ENCODE measurements around the gene ARHGEF19.

Gene ARHGEF19

DNA sequence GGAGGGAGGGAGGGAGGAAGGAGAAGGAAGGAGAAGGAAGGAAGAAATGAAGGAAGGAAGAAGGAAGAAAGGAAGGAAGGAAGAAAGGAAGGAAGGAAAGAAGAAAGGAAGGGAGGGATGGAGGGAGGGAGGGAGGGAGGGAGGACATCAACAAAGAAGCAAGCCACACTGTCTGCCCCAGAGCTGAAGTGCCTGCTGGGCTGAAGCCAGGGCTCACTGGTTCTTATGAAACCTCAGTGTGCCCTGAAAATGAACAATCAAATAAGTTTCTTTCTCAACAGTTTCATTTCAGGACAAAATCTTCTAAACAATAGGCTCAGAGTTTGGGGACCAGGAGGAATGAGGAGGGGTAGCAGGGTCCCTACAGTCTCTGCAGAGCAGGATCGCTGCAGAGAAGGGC, 21.1 kb downstream of the ARHGEF19 start:
- DNase-seq (ENCODE audit: low read depth, low spot score), result no peak
- no CpG with 5 or more reads among the region's 1 CpG for WGBS (ENCODE audit: insufficient coverage, insufficient read length)
- H3K27ac ChIP-seq (ENCODE audit: low read length), result no peak overlapping the region
- no peak overlapping the region for H3K4me3 ChIP-seq (ENCODE audit: low read length)
- H3K9me3 ChIP-seq (ENCODE audit: control insufficient read depth, insufficient read depth, low read length), result no peaks in the 10 kb centered on the region
- H3K4me1 ChIP-seq (ENCODE audit: control insufficient read depth, insufficient read depth, low read length), result no peaks in the 10 kb centered on the region
- H3K27me3 ChIP-seq (ENCODE audit: control insufficient read depth, insufficient read depth, low read length), result no peaks in the 10 kb centered on the region
- no peaks in the 10 kb centered on the region for H3K36me3 ChIP-seq (ENCODE audit: control insufficient read depth, insufficient read depth, low read length)

DNA sequence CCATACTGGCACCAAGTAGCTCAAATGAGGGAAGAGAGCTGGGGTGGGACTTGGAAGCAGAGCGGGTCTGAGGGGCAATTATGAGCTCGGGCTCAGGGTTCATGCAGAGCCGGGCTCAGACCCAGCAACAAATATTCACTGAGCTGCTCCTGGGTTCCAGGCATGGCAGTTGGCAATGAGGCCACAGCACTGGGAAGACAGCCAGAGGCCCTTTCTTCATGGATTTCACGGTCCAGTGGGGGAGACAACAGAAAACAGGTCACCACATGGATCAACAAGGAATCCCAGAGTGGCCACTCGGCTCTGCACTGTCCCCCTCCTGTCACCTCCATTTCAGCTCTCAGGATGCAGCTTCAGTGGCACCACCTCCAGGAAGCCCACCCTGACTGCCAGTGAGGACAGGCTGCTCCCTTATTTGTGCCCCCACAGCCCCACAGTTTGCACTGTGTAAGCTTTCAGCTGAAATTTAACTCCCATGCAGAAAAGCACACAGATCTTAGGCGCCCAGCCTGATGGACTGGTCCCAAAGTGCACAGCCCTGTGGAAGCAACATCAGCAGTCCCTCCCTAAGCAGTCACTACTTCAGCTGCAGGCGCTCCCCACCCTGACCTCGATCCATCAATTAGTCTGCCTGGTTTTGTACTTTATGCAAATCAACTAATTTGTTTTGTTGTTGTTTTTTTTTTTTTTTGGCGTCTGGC, 22.4 kb downstream of the ARHGEF19 start:
- no peaks in the 10 kb centered on the region for H3K36me3 ChIP-seq (ENCODE audit: control insufficient read depth, insufficient read depth, low read length)
- no peak for DNase-seq (ENCODE audit: low read depth, low spot score)
- H3K27me3 ChIP-seq (ENCODE audit: control insufficient read depth, insufficient read depth, low read length), result no peaks in the 10 kb centered on the region
- H3K9me3 ChIP-seq (ENCODE audit: control insufficient read depth, insufficient read depth, low read length), result no peaks in the 10 kb centered on the region
- WGBS (ENCODE audit: insufficient coverage, insufficient read length), result no CpG with 5 or more reads among the region's 9 CpGs
- H3K4me3 ChIP-seq (ENCODE audit: low read length), result no peak overlapping the region
- no peak overlapping the region for H3K27ac ChIP-seq (ENCODE audit: low read length)
- no peaks in the 10 kb centered on the region for H3K4me1 ChIP-seq (ENCODE audit: control insufficient read depth, insufficient read depth, low read length)

DNA sequence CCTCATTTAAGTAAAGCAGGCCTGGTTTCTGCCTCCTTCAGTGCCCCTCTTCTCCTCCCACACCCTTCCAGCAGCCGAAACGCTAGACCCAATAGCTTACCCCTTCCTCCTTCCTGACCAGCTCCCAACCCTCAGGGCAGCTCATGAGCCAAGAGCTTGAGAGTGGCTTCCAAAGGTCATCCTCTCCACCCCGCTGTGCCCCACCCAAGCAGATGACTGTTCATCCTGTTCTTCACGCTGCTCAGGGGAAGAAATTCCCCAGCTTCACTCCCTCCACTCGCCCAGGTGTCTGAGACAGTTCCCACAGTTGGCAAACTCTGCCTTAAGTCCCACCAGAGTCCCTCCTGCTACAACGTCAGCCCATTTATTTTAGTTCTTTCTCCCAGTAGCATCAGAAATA, 23.4 kb downstream of the ARHGEF19 start:
- H3K4me3 ChIP-seq (ENCODE audit: low read length), result no peak overlapping the region
- H3K9me3 ChIP-seq (ENCODE audit: control insufficient read depth, insufficient read depth, low read length), result no peaks in the 10 kb centered on the region
- H3K27ac ChIP-seq (ENCODE audit: low read length), result no peak overlapping the region
- no peaks in the 10 kb centered on the region for H3K4me1 ChIP-seq (ENCODE audit: control insufficient read depth, insufficient read depth, low read length)
- no peaks in the 10 kb centered on the region for H3K27me3 ChIP-seq (ENCODE audit: control insufficient read depth, insufficient read depth, low read length)
- H3K36me3 ChIP-seq (ENCODE audit: control insufficient read depth, insufficient read depth, low read length), result no peaks in the 10 kb centered on the region
- WGBS (ENCODE audit: insufficient coverage, insufficient read length), result no CpG with 5 or more reads among the region's 6 CpGs
- no peak for DNase-seq (ENCODE audit: low read depth, low spot score)

DNA sequence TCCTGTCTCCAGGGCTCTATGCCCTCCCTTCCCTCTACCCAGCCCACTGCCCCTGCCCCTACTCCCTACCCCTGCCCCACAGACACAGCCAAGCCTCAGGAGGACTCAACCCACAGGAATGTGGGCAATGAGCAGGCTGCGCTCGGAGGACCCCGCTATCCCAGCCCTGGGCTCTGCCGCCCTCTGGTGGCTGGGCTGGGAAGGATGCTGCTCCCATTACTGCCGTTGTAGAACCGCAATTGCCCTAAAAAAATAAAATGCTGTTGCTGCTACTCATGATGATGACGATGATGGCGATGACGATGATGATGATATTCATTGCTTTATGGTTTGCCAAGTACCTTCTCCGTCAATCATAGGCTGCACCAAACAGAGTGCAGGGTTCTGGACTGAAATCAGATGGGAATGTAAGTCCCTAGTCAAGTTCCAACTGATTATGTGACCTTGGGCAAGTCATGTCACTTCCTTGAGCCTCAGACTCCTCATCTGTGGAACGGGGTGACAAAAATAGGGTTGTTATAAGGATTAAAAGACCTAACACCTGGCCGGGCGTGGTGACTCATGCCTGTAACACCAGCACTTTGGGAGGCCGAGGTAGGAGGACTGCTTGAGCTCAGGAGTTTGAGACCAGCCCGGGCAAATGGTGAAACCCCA, 24.6 kb downstream of the ARHGEF19 start:
- no peaks in the 10 kb centered on the region for H3K27me3 ChIP-seq (ENCODE audit: control insufficient read depth, insufficient read depth, low read length)
- no CpG with 5 or more reads among the region's 15 CpGs for WGBS (ENCODE audit: insufficient coverage, insufficient read length)
- DNase-seq (ENCODE audit: low read depth, low spot score), result no peak
- no peaks in the 10 kb centered on the region for H3K36me3 ChIP-seq (ENCODE audit: control insufficient read depth, insufficient read depth, low read length)
- H3K4me1 ChIP-seq (ENCODE audit: control insufficient read depth, insufficient read depth, low read length), result no peaks in the 10 kb centered on the region
- no peak overlapping the region for H3K27ac ChIP-seq (ENCODE audit: low read length)
- H3K9me3 ChIP-seq (ENCODE audit: control insufficient read depth, insufficient read depth, low read length), result no peaks in the 10 kb centered on the region
- no peak overlapping the region for H3K4me3 ChIP-seq (ENCODE audit: low read length)

DNA sequence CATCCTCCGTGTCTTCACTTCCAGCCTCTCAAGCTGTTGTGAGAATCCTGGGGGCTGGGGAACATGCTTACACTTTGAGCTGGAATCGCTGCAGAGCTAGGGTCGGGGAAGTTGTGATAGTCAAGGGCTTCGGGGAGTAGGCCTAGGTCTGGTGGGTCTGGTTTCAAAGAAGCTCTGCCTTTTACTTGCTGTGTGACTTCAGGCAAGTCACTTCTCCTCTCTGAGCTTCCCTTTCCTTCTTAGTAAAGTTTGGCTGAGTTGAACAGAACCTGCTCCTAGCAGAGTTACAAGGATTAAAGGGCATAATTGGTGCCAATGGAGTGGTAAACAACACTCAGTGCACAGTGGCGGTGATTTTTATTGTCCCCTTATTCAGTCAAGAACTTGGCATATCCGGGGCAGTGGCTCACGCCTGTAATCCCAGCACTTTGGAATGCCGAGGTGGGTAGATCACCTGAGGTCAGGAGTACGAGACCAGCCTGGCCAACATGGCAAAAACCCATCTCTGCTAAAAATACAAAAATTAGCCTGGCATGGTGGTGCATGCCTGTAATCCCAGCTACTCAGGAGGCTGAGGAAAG, 25.7 kb downstream of the ARHGEF19 start:
- Histone ChIP-seq H3K27ac (ENCODE audit: low read length) (no peak overlapping the region), H3K27me3 (ENCODE audit: control insufficient read depth, insufficient read depth, low read length) (no peaks in the 10 kb centered on the region), H3K36me3 (ENCODE audit: control insufficient read depth, insufficient read depth, low read length) (no peaks in the 10 kb centered on the region), H3K9me3 (ENCODE audit: control insufficient read depth, insufficient read depth, low read length) (no peaks in the 10 kb centered on the region), H3K4me3 (ENCODE audit: low read length) (no peak overlapping the region), H3K4me1 (ENCODE audit: control insufficient read depth, insufficient read depth, low read length) (0 out of 2 replicates have a peak, but pooled peaks cover 1% of the 10 kb centered on the region)
- no CpG with 5 or more reads among the region's 9 CpGs for WGBS (ENCODE audit: insufficient coverage, insufficient read length)
- DNase-seq (ENCODE audit: low read depth, low spot score), result no peak

DNA sequence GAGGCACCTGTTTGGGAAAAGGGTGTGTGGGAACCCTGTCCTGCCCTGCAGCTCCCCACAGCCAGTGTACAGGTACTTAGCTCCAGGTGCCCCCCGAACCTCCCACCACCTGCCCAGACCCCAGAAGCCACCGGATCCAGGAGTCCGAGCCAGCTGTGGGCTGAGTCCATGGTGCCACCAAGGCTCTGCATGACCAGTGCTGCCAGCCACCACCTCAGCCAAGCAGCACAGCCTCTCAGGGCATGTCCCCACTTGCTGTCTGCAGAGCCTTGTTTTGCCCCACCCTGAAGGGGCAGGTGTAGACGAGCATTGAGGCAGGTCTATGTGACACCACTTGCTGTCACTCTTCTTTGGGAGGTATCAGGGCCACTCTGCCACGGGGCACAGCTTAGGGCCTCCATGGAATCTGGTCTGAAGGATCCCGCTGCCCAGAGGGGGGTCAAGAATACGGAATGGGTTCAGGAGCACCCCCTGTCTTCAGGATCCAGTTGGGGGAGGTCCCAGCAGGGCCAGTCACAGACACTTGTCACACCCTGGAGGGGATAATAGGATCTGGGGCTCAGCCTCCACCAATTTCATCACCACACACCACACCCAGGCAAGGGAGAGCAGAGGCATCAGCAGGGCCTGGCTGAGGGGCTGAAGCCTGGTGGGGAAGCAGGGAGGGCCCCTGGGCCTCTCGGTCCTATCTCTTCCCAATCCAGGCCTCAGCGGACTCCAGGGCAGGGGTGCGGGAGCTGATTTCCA, 27.7 kb downstream of the ARHGEF19 start:
- no peaks in the 10 kb centered on the region for H3K36me3 ChIP-seq (ENCODE audit: control insufficient read depth, insufficient read depth, low read length)
- no peaks in the 10 kb centered on the region for H3K9me3 ChIP-seq (ENCODE audit: control insufficient read depth, insufficient read depth, low read length)
- H3K27me3 ChIP-seq (ENCODE audit: control insufficient read depth, insufficient read depth, low read length), result no peaks in the 10 kb centered on the region
- H3K4me1 ChIP-seq (ENCODE audit: control insufficient read depth, insufficient read depth, low read length), result 0 out of 2 replicates have a peak, but pooled peaks cover 1% of the 10 kb centered on the region
- no CpG with 5 or more reads among the region's 10 CpGs for WGBS (ENCODE audit: insufficient coverage, insufficient read length)
- no peak for DNase-seq (ENCODE audit: low read depth, low spot score)
- H3K27ac ChIP-seq (ENCODE audit: low read length), result no peak overlapping the region
- H3K4me3 ChIP-seq (ENCODE audit: low read length), result no peak overlapping the region

DNA sequence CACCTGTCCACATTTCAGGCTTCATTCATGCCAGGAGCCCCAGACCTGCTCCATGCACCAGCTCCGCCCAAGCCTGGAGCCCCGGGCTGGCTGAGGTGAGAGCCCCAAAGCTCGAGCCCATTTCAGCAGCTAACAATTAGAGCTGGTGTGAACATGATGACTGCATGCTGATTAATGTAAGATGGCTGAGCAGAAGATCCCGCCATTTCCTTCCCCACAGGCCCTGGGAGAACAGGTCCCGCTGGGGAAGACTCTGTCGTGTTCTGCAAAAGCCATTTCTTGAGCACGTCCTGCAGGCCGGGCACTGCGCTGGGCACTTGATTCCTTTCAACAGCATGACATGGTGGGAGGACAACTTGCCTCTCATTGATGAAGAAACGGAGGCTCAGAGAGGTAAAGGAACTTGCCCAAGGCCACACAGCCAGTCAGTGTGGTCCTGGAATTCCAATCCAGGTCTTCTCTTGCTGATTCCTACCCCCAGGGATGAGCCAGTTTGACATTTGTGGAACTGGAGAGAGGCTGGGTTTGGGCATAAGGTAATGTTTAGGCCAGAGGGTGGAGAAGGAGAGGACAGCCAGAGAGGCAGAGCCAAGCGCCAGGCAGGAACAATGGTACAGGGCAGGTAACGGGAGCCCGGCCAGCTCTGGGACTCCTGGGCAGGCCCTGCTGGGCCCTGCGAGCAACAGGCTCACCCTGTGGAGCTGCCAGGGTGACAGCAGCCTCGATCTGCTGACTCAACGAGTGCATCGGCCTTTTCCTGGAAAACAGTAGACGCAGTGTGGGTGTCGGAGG, 28.5 kb downstream of the ARHGEF19 start:
- Histone ChIP-seq H3K27me3 (ENCODE audit: control insufficient read depth, insufficient read depth, low read length) (no peaks in the 10 kb centered on the region), H3K27ac (ENCODE audit: low read length) (no peak overlapping the region), H3K4me3 (ENCODE audit: low read length) (no peak overlapping the region), H3K4me1 (ENCODE audit: control insufficient read depth, insufficient read depth, low read length) (0 out of 2 replicates have a peak, but pooled peaks cover 1% of the 10 kb centered on the region), H3K9me3 (ENCODE audit: control insufficient read depth, insufficient read depth, low read length) (no peaks in the 10 kb centered on the region), H3K36me3 (ENCODE audit: control insufficient read depth, insufficient read depth, low read length) (no peaks in the 10 kb centered on the region)
- no peak for DNase-seq (ENCODE audit: low read depth, low spot score)
- no CpG with 5 or more reads among the region's 19 CpGs for WGBS (ENCODE audit: insufficient coverage, insufficient read length)

DNA sequence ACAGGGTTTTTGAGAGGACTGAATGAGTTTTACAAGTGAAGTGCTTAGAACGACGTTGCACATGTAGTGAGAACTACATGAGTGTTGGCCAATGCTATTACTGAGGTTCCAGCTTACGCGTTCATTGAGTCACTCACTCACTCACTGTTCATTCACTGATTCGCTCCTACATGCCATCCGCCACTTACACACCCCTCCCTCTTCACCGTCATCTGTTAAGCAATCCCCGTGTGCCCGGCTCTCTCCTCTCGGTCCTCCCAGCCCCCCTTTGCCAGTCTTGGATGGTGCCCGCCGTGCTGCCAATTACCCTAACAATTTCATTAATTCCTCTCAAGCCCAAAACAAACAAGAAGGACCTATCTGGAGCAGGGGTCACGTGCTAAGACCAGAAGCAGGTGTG, 29.3 kb downstream of the ARHGEF19 start:
- no peak for DNase-seq (ENCODE audit: low read depth, low spot score)
- Histone ChIP-seq H3K36me3 (ENCODE audit: control insufficient read depth, insufficient read depth, low read length) (no peaks in the 10 kb centered on the region), H3K27ac (ENCODE audit: low read length) (no peak overlapping the region), H3K4me1 (ENCODE audit: control insufficient read depth, insufficient read depth, low read length) (0 out of 2 replicates have a peak, but pooled peaks cover 1% of the 10 kb centered on the region), H3K4me3 (ENCODE audit: low read length) (no peak overlapping the region), H3K27me3 (ENCODE audit: control insufficient read depth, insufficient read depth, low read length) (no peaks in the 10 kb centered on the region), H3K9me3 (ENCODE audit: control insufficient read depth, insufficient read depth, low read length) (no peaks in the 10 kb centered on the region)
- WGBS (ENCODE audit: insufficient coverage, insufficient read length), result no CpG with 5 or more reads among the region's 13 CpGs

DNA sequence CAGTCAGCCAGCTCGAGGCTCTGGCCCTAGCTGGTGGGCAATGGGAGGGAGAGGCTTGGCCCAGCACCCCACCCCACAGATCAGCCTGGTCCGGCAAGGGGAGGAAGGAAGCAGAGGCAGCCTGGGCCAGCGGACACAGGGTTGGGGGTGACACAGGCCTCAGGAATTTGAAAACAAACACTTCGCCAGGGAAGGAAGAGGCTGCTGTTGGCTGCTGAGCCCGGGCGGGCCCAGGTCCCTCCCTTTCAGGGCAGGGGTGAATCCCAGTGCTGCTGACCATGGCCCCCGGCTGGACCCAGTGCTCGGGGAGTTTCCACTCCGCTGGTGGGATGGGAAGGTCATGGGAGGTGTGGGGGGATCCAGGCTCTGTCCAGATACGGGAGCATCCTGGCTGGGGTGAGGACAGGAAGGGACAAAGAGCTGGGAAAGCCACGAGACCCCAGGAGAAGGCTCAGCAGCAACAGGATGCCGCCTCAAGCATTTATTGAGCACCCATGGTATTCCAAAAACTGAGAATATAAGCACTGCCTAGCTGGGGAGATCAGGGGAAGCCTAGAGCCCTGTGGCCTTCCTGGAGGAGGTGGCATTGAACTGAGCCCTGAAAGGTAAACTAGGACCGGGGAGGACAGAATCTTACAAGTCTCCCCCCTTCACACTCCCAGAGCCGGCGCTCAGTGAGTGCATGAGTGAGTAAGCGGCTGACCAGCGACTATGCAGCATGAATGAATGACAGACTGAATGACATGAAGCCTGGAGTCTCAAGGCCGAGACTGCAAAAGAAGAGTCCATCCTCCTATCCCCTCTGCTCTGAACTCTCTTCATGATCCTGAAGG, 30.3 kb downstream of the ARHGEF19 start:
- Histone ChIP-seq H3K27me3 (ENCODE audit: control insufficient read depth, insufficient read depth, low read length) (no peaks in the 10 kb centered on the region), H3K36me3 (ENCODE audit: control insufficient read depth, insufficient read depth, low read length) (no peaks in the 10 kb centered on the region), H3K4me1 (ENCODE audit: control insufficient read depth, insufficient read depth, low read length) (0 out of 2 replicates have a peak, but pooled peaks cover 1% of the 10 kb centered on the region), H3K9me3 (ENCODE audit: control insufficient read depth, insufficient read depth, low read length) (no peaks in the 10 kb centered on the region), H3K27ac (ENCODE audit: low read length) (no peak overlapping the region), H3K4me3 (ENCODE audit: low read length) (no peak overlapping the region)
- no CpG with 5 or more reads among the region's 18 CpGs for WGBS (ENCODE audit: insufficient coverage, insufficient read length)
- no peak for DNase-seq (ENCODE audit: low read depth, low spot score)

Measured in iPS DF 6.9 (cell line).